Measurements from ENCODE around the gene EZH2.

EZH2 gene

GRCh38 chr7:148787571-148788295 is 96.4 kb downstream of the EZH2 start:
- TF ChIP-seq, protein P1, sequence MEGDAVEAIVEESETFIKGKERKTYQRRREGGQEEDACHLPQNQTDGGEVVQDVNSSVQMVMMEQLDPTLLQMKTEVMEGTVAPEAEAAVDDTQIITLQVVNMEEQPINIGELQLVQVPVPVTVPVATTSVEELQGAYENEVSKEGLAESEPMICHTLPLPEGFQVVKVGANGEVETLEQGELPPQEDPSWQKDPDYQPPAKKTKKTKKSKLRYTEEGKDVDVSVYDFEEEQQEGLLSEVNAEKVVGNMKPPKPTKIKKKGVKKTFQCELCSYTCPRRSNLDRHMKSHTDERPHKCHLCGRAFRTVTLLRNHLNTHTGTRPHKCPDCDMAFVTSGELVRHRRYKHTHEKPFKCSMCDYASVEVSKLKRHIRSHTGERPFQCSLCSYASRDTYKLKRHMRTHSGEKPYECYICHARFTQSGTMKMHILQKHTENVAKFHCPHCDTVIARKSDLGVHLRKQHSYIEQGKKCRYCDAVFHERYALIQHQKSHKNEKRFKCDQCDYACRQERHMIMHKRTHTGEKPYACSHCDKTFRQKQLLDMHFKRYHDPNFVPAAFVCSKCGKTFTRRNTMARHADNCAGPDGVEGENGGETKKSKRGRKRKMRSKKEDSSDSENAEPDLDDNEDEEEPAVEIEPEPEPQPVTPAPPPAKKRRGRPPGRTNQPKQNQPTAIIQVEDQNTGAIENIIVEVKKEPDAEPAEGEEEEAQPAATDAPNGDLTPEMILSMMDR (IDR thresholded peaks at IDR 0.05), result no peak
- Histone ChIP-seq H3K36me3 (peaks cover 86% of the 10 kb centered on the region), H3K27me3 (no peaks in the 10 kb centered on the region)

DNA sequence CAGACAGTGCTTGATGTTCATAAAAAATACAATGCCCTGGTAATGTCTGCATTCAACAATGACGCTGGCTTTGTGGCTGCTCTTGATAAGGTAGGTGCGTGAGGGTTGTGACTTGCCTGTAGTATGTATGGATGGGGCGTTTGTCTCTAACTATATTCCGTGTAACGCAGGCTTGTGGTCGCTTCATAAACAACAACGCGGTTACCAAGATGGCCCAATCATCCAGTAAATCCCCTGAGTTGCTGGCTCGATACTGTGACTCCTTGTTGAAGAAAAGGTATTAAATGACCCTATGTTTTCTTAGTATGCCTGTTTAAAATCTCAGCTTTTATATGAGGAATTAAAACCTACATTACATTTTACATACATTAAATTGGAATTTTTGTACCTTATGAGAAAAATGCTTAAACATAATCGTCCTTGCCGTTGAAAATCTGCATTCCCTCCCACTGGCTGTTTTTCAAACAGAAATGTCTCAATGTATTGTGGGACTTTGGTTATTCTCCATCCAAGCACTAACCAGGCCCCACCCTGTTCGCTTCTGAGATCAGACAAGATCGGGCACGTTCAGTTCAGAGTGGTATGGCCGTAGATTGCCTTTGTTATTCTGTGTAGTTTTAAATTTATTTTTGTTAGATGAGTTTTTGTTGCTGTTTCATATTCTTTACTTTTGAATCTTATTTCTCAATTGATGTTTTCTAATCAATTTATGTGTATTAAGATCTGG is 100.1 kb downstream of the EZH2 start:
- no peak overlapping the region for H3K27ac ChIP-seq
- TF ChIP-seq, protein P1 (IDR thresholded peaks at IDR 0.05), result no peak
- no peaks in the 10 kb centered on the region for H3K4me1 ChIP-seq (ENCODE audit: control insufficient read depth in 1 of 2, insufficient read depth in 1 of 2, low read depth in 1 of 2, low read length in 1 of 2)
- H3K4me3 ChIP-seq (ENCODE audit: low read depth in 1 of 2, low read length in 1 of 2), result no peak overlapping the region
- H3K27me3 ChIP-seq, result no peaks in the 10 kb centered on the region
- H3K9me3 ChIP-seq, result no peaks in the 10 kb centered on the region
- H3K36me3 ChIP-seq, result peaks cover 72% of the 10 kb centered on the region

More at GRCh38 chr7:148787571-148788295, 96.4 kb downstream of the EZH2 start:
- Histone ChIP-seq H3K4me1 (ENCODE audit: control insufficient read depth in 1 of 2, insufficient read depth in 1 of 2, low read depth in 1 of 2, low read length in 1 of 2) (no peaks in the 10 kb centered on the region), H3K4me3 (ENCODE audit: low read depth in 1 of 2, low read length in 1 of 2) (no peak overlapping the region), H3K9me3 (no peaks in the 10 kb centered on the region), H3K27ac (no peak overlapping the region)

GRCh38 chr7:148782757-148783456 is 101.2 kb downstream of the EZH2 start:
- Histone ChIP-seq H3K27me3 (no peaks in the 10 kb centered on the region), H3K4me3 (ENCODE audit: low read depth in 1 of 2, low read length in 1 of 2) (no peak overlapping the region), H3K27ac (no peak overlapping the region), H3K4me1 (ENCODE audit: control insufficient read depth in 1 of 2, insufficient read depth in 1 of 2, low read depth in 1 of 2, low read length in 1 of 2) (no peaks in the 10 kb centered on the region), H3K36me3 (peaks cover 71% of the 10 kb centered on the region), H3K9me3 (no peaks in the 10 kb centered on the region)
- TF ChIP-seq, protein P1 (IDR thresholded peaks at IDR 0.05), result no peak

GRCh38 chr7:148774471-148774870 is 109.6 kb downstream of the EZH2 start:
- no peak overlapping the region for H3K27ac ChIP-seq
- TF ChIP-seq, protein P1 (IDR thresholded peaks at IDR 0.05), result no peak
- no peaks in the 10 kb centered on the region for H3K27me3 ChIP-seq
- no peaks in the 10 kb centered on the region for H3K4me1 ChIP-seq (ENCODE audit: control insufficient read depth in 1 of 2, insufficient read depth in 1 of 2, low read depth in 1 of 2, low read length in 1 of 2)
- H3K9me3 ChIP-seq, result no peaks in the 10 kb centered on the region
- peaks cover 52% of the 10 kb centered on the region for H3K36me3 ChIP-seq
- no peak overlapping the region for H3K4me3 ChIP-seq (ENCODE audit: low read depth in 1 of 2, low read length in 1 of 2)

- no peak overlapping the region for H3K4me3 ChIP-seq (ENCODE audit: low read depth in 1 of 2, low read length in 1 of 2)
- H3K27me3 ChIP-seq, result no peaks in the 10 kb centered on the region
- H3K4me1 ChIP-seq (ENCODE audit: control insufficient read depth in 1 of 2, insufficient read depth in 1 of 2, low read depth in 1 of 2, low read length in 1 of 2), result no peaks in the 10 kb centered on the region
- TF ChIP-seq, protein P1 (IDR thresholded peaks at IDR 0.05), result no peak
- H3K27ac ChIP-seq, result no peak overlapping the region
- H3K36me3 ChIP-seq, result peaks cover 53% of the 10 kb centered on the region
- no peaks in the 10 kb centered on the region for H3K9me3 ChIP-seq
These were observed 110.8 kb downstream of the EZH2 start for GRCh38 chr7:148773334-148773733.

Measured in neutrophil (primary cell).